A549 treated with AZD2906 at 1 μM for 4 hours (cell line): ENCODE results near the gene SAMSN1. TPM values are rescaled to one million over a fixed set of nuclear protein-coding genes. Genes with fewer than 3 reads are reported as not detected.

Source experiments
- total RNA-seq: library from RNA; stranded (reverse); fragments of 200-300 nt; extraction: Qiagen RNA extraction; gene quantifications from 5 replicates; pipeline ENCODE4 v1.2.3, GENCODE V29; 2022

Gene SAMSN1
- 0.05 to 0.07 TPM in 2 of 5 replicates, not detected in the others for total RNA-seq

GRCh38 chr21:14545906-14546480 lies at the start of gene SAMSN1:
Gene SAMSN1, minus strand, starts transcription at chr21:14546315. Its CDS starts 54 bp downstream, at chr21:14546261.

Other genes starting within 250 kb of the SAMSN1 start
- 12.3 to 18.4 TPM (median 15.0 TPM) in 5 replicates for gene HSPA13, start 163.2 kb downstream of the SAMSN1 start, total RNA-seq